GM19455 (cell line): Measurements from ENCODE around the gene RBM43.
"Not testable (repeated sequence)": the region's sequence is repeated elsewhere in the genome, so short reads cannot be mapped to it uniquely, and the experiment has no call there.

ENCODE experiments used
- ATAC-seq: cut with Tn5 transposase; IDR thresholded peaks from one replicate; pipeline ENCODE4 v1.9.1; 2021; ENCODE audit not compliant: unreplicated experiment

RBM43 gene

DNA sequence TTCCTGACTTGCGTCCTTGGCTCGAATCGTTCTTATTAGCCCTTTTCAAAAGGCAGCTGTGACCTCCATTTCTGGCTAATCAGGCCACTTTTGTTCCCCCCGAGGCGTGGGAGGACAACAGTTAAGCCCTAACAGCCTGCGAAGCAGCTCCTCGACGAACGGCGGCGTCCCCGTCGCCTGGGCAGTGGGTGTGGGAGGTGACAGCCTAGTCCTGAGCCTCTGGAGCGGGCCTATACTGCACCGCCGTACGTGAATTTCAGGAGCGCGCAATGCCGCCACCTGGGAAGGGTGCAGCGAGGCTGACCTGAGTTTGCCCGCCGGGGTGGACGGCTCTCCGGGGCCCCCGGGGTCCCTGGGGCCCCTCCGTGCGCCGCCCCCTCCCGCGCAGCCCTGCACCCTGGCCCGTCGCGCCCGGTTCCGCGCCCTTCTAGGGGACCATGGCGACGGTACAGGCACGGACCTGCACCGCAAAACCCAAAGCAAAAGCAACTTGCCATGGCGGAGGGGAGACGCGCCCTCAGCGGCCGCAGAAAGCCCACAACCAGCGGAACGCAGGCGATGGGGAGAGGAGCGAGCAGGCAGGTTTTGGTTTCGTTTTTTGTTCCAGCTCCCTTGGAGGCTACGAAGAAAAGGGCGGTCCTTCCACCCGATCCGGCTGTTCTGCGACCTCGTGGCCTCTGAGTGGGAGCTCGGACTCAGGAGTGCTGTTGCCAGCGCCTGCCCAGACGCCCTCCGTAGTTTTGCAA is at the start of gene RBM43:
Gene RBM43 (minus strand): TSS at position 633 of the 746 bp plus-strand sequence. CDS start 136 bp downstream, at position 497.
- peak; percentile 94 for ATAC-seq

DNA sequence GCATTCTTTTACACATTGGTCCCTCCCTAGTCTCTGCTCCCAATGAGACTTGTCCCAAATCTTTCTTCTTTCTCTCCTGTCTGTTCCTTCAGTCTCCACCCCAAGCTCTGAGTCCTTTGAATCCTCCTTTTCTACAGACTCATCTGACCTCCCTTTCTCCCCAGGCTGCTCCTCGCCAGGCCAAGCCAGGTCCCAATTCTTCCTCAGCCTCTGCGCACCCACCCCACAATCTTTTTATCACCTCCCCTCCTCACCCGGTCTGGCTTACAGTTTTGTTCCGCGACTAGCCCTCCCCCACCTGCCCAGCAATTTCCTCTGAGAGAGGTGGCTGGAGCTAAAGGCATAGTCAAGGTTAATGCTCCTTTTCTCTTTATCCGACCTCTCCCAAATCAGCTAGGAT is 48.6 kb upstream of the RBM43 start:
- not testable (repeated sequence) for ATAC-seq

DNA sequence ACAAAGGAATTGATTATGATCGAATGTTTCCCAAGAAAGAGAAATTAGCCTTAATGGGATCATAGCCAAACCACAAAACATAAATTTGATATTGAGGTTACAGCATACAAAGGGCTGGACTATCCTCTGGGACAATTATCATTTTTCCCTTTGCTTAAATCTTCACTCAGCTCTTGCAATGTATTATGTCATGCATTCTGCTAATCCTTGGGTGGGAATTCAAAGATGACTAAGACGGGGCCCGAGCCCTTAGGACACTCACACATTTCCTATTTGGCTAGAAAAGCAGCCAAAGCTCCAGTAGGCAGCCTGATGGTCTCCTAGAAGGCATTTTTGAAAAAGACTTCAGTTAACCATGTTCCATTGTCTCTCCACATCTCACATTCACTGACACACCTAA is 45.0 kb upstream of the RBM43 start:
- no peak for ATAC-seq

DNA sequence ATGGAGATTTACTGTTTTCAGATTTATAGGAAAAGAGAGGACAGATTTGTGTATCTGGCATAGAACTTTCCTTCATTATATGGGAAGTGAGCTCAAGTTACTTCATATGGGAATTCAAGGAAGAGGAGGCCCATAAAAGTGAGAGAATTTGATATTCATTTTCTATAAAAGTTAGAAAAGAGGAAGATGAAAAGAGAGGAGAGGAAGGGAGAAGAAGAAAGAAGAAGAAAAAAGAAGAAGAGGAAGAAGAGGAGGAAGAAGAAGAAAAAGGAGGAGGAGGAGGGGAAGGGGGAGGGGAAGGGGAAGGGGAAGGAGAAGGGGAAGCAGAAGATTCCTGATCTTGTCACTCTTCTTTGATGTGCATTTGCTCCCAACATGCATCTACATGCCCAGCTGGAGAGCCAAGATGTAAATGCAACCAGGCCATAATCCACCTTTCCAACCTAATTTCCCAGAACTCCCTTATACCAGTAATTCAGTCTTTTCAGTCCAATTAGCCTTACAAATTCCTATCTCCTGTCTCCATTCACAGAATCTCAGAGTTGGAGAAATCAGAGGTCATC is 43.5 kb upstream of the RBM43 start:
- ATAC-seq: no peak

DNA sequence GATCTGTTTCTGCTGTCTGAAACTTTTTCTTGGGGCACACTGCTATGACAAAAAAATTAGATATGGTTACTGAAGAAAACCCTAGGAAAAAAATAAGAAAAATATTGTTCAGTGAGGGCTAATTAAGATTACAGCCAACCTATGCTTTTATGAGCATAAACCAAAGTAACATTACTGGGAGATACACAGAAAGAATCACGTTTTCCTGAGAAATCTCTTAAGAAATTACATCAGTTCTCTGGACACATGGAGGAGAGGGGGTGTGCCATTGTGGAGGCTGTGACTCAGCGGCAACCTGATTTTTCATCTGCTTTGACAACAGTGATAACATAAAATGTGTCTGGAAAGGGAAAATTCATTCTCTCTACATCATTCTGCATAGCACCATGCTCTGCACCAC is 41.2 kb upstream of the RBM43 start:
- ATAC-seq: no peak

DNA sequence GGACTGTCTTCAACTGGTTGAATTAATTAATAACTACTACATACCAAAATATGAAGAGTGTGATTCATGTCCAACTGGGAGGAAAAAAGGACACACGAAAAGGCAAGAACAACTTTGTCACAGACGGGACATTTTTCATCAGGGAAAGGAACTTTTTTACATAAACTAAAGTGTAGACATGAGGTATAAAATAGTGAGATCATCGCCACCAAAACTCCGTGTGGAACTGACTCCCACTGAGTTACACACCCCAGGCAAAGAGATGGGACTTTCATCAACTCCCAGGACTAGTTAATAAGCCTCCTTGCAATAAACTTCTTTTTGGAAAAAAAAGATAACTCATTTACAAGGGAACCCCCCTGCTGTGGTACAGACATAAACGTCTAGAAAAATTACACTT is 40.7 kb upstream of the RBM43 start:
- no peak for ATAC-seq

DNA sequence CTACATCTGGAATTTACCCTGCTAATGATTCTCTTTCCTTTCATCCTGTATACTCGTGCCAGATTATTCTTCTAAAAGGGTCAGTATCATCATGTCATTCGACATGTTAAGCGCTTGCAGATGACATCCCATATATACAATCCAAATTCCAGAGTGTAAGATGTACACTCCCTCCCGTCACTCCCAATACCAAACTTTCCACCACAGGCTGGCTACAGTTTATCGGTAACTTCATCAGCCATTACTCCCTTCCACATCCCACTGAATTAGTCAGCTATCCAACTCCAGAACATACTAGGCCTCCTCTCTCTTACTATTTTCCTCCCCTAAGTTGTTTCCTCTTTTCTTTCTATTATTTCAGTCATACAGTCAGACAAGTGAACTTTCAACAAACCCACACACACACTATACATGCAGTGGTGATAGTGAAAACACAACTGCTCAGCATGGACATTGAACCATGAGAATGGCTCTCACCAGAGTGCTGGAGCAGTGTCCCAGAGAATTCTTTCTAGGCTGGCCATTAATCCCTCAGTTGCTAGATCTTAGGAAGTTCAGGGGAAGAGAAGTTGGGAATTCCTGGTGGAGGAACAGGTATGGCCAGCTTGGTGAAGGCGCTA is 38.4 kb upstream of the RBM43 start:
- ATAC-seq: no peak

DNA sequence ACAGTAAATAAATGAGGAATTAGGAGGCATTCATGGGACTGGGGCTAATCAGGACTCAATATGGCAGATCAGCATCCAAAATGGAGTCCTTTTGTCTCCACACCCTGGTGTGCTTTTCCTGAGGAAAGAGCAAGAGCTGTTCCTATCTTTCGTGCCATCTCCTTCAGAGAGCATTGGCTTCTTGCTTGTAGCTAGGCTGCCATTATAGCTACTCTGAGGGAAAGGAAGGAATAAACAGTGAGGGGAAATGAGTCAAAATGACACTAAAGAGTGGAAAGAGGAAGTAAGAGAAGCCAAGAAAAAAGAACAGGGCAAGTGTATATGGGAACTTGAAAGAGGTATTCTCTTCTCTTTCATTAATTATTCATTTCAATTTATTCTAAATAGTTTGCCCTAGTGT is 36.2 kb upstream of the RBM43 start:
- peak; percentile 91 for ATAC-seq

DNA sequence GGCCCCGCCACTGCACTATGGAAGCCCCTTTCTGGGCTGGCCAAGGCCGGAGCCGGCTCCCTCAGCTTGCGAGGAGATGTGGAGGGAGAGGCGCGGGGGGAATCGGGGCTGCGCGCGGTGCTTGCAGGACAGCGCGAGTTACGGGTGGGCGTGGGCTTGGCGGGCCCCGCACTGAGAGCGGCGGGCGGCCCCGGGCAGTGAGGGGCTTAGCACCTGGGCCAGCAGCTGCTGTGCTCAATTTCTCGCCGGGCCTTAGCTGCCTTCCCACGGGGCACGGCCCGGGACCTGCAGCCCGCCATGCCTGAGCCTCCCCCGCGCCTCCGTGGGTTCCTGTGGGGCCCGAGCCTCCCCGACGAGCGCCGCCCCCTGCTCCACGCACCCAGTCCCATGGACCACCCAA is 34.3 kb upstream of the RBM43 start:
- ATAC-seq: not testable (repeated sequence)

DNA sequence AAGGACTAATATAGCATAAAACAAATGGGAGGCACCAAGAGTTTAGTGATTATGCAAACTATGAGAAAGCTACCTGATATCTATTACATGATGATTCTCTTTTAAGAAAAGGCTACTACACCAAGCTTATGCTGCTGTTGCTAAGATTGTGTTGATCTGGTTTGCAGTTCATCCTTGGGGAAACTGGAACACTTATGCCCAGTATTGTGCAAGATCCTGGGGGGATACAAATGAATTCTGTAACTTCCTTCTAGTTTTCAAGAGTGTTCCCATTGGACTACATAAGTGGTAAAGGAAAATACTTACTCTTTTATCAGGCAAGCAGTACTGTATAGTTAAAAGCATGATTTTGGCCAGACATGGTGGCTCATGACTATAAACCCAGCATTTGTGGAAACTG is 30.9 kb upstream of the RBM43 start:
- no peak for ATAC-seq

DNA sequence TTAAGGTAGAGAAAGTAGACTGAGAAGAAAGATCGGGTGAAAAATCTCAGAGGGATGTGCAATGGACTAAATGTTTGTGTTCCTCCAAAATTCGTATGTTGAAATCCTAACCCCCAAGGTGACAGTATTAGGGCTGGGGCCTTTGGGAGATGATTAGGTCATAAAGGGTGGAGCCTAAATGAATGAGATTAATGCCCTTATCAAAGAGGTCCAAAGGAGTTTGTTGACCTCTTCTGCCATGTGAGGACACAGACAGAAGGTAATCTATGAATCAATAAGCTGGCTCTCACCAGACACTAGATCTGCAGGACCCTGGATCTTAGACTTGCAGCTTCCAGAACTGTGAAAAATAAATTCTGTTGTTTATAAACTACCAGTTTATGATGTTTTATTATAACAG is 30.5 kb upstream of the RBM43 start:
- no peak for ATAC-seq

DNA sequence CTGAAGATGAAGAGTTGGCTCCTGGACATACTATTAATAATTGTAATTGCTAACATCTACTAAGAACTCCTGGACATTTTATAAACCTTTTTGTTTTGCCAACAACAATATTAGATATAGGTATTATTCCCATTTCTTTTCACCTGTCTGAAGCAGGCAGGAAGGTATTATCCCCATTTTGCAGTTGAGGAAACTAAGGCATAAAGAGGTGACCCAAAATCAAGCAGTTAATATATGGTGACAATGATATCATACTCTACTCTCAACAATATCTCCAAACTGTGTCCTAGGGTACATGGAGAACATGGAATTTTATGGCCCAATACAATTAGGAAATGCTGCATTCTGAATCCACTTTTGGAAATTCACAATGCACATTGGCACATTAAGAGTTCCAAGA is 29.6 kb upstream of the RBM43 start:
- ATAC-seq: no peak

DNA sequence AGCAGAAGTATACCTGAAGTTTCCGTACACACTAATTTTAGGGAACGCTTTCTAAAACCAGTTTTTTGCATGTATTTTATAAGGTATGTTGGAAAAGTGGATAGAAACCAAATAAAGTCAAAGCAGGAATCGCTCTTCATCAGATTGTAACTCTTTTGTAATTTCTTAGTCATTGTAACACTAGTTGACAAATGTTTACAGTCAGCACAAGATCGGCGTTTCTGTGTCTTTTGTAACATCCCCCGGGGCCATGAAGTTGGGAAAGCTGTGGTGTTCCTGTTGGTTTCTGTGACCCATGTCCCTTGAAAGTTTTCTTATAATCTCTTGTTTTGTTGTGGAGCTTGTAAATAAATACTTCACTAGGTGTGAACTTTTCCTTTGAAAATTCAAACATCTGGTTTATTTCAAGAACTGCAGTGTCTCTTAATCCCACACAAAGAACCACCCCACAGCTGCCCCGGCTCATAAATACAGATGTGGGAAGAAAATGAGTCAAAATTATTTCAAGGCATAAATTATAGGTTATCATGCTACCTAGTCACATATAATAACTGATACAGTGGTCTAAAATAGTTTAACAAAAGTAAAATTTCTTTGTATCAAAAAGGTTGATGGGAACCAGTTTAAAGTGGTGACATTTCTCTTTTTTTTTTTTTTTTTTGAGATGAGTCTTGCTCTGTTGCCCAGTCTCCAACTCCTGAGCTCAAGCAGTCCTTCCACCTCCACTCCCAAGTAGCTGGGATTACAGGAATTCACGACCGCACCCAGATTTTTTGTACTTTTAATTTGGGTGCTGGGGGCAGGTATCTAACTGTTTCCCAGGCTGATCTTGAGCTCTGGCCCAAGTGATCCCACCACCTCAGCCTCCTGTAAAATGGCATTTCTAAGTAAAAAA is 28.6 kb upstream of the RBM43 start:
- peak; percentile 14 for ATAC-seq

DNA sequence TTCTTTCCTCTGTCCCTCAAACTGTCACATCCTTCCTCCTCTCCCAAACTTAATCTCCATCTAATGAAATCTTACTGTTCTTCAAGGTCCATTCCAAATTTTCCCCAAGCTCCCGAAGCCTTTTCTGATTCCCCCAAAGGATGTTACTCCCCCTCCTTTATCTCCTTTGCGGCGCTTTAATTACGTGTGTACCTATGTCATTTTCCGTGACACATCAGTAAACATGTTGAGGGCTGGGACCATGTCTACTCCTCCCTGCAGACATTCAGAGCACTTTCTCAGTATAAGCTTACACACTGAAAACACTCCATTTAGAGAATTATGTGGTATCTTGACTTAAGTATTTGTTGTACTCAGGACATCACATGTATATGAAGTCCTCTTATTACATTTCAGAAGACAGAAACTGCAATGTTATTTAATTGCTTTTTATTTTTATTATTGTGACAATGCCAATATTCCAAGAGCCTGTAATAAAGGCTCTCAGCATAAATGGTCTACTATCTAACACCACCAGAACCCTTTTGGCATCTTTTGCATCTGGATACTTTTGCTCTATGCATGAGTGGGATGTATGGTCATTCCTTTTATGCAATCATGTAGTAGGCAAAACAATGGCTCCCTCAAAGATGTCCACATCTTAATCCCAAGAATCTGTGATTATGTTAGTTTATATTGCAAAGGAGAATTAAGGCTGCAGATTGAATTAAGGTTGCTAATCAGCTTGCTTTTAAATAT is 26.0 kb upstream of the RBM43 start:
- ATAC-seq: no peak

DNA sequence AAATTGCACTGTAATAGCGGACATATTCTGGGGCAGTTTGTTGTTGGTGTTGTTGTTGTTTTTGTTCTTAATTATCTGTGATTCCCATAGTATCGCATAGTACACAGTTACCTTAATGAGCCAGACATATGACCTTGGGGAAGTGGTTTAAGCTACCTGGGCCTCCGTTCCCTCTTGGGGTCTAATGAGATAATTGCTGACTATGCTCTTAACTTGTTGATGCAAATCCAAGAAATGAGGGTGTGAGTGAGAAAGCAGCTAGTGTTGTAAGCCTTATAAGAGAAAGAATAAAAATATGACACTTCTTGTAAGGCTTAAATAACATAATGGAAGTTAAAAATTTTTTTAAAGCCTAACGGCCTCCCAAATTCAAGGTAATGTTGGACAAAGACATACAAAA is 20.7 kb upstream of the RBM43 start:
- ATAC-seq: no peak

DNA sequence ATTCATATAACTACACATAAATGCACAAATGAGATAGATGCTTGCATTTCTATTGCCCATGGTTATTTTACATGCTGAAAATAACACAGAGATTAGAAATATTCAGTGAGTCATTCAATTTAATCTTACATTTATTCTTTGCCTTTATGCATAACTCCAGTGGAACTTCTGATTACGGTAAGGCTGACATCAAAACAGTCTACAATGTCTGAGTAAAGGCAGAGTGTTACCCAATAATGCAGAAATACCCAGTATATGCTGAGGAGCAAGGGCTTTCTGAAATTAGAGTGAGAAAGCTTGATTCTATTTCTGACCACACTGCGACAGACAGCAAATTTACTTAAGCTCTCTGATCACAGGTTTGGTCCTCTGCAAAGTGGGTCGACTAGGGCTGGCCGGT is 18.6 kb upstream of the RBM43 start:
- no peak for ATAC-seq

DNA sequence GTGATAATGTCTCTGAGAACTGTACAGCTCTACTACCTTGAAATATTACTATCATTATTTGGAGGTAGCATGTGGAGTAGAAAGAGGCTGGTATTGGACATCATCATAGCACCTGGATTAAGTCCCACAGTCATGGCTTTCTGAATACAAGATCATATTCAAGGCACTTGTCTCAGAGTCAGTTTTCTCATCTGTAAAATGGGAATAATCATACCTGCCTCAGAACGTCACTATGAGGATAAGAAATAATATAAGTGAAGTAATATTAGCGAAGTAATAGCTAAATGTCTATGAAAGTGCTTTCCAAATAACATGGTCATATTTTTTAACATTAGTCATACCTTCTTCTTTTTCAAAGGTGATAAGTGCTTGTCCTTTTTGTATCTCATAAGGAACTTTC is 16.8 kb upstream of the RBM43 start:
- no peak for ATAC-seq

DNA sequence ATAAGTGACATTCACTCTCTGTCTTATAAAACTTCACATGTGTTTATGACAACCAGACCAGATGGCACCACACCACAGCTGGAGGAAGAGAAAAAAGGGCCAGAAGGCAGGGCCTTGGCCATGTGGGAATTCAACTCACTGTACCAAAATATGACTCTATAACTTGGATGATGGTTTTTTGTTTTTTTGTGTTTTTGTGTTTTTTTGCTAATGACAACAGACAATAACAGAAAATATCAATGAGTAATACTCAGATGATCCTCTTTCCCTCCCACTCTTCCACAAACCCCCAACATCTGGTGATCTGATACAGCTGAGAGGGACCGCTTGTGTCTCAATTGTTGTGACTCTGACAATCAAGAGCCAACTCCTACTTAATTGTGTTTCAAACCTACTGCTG is 15.4 kb upstream of the RBM43 start:
- ATAC-seq: no peak

DNA sequence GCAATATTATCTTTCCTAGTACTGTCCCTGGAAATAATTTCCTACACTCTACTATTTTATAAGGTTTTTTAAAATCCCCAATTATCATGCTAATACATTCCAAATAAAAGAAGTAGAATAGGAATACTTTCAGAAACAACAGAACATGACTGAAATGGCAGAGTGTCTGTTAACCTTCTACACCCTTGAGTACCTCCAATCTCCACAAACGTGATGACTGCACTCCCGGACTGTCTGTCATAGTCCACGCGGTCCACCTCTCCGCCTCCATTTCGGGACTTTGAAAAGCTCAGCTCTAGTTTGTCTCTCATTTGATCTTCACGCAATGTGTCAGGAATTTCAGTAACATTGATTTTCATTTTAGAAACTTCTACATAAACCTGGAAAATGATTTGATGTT is 13.6 kb upstream of the RBM43 start:
- ATAC-seq: no peak

DNA sequence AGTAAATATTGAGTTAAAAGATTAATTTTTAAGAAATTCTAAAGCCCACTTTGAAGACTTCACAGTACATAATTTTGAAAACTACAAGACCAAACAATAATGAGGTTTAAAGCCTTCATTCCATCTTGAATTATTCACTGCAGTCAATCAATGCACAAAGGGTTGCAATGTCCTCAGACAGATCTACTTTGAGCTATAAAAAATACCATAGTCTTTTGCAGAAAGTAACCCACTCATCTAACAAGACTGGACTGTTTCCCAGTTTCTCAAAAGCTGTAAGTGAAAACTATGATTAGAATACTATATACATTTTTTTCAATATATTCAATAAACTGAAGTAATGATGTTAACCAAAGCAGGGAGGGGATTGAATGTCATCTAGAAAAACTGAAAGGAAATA is 10.2 kb upstream of the RBM43 start:
- ATAC-seq: no peak
